ENCODE data around the gene ADARB1. TPM values are rescaled to one million over a fixed set of nuclear protein-coding genes. Genes with fewer than 3 reads are reported as not detected.

Gene ADARB1
- total RNA-seq, 2 donors from 2014 or later: 8.7 to 9.3 TPM

GRCh38 chr21:45213392-45213791 is 139.0 kb downstream of the ADARB1 start:
- intact Hi-C loops (cut with DNase I): no loop called here
- TF ChIP-seq CTCF (IDR thresholded peaks at IDR 0.05): no peak
- H3K4me3 ChIP-seq: no peak overlapping the region
- no peak for DNase-seq
- H3K27me3 ChIP-seq: no peaks in the 10 kb centered on the region
- H3K36me3 ChIP-seq: no peaks in the 10 kb centered on the region
- H3K9me3 ChIP-seq: no peaks in the 10 kb centered on the region
- H3K27ac ChIP-seq: no peak overlapping the region
- no peak overlapping the region for H3K9ac ChIP-seq (ENCODE audit: low read depth in 2 of 2, low read length in 2 of 2)
- no peaks in the 10 kb centered on the region for H3K4me1 ChIP-seq

- no peak overlapping the region for H3K27ac ChIP-seq
- no peaks in the 10 kb centered on the region for H3K27me3 ChIP-seq
- no peaks in the 10 kb centered on the region for H3K9me3 ChIP-seq
- H3K4me1 ChIP-seq: no peaks in the 10 kb centered on the region
- H3K9ac ChIP-seq (ENCODE audit: low read depth in 2 of 2, low read length in 2 of 2): no peak overlapping the region
- intact Hi-C loops (cut with DNase I): no loop called here
- H3K4me3 ChIP-seq: no peak overlapping the region
- DNase-seq: no peak
- no peak for TF ChIP-seq CTCF (IDR thresholded peaks at IDR 0.05)
- H3K36me3 ChIP-seq: no peaks in the 10 kb centered on the region
Observed at GRCh38 chr21:45215213-45215612, 140.8 kb downstream of the ADARB1 start.

GRCh38 chr21:45217010-45217409 is 142.6 kb downstream of the ADARB1 start:
- H3K9ac ChIP-seq (ENCODE audit: low read depth in 2 of 2, low read length in 2 of 2): no peak overlapping the region
- H3K9me3 ChIP-seq: no peaks in the 10 kb centered on the region
- H3K27ac ChIP-seq: no peak overlapping the region
- TF ChIP-seq CTCF (IDR thresholded peaks at IDR 0.05): no peak
- no peaks in the 10 kb centered on the region for H3K36me3 ChIP-seq
- intact Hi-C loops (cut with DNase I): no loop called here
- no peak for DNase-seq
- H3K4me3 ChIP-seq: no peak overlapping the region
- H3K27me3 ChIP-seq: no peaks in the 10 kb centered on the region
- H3K4me1 ChIP-seq: no peaks in the 10 kb centered on the region

GRCh38 chr21:45219517-45219916 is 145.1 kb downstream of the ADARB1 start:
- intact Hi-C loops (cut with DNase I): no loop called here
- Histone ChIP-seq H3K9ac (ENCODE audit: low read depth in 2 of 2, low read length in 2 of 2) (no peak overlapping the region), H3K27me3 (no peaks in the 10 kb centered on the region), H3K36me3 (no peaks in the 10 kb centered on the region), H3K27ac (no peak overlapping the region), H3K4me1 (no peaks in the 10 kb centered on the region), H3K9me3 (no peaks in the 10 kb centered on the region), H3K4me3 (no peak overlapping the region)
- TF ChIP-seq CTCF (IDR thresholded peaks at IDR 0.05): no peak
- DNase-seq: no peak

- Histone ChIP-seq H3K27me3 (no peaks in the 10 kb centered on the region), H3K9ac (ENCODE audit: low read depth in 2 of 2, low read length in 2 of 2) (no peak overlapping the region), H3K9me3 (no peaks in the 10 kb centered on the region), H3K27ac (no peak overlapping the region), H3K4me1 (no peaks in the 10 kb centered on the region), H3K4me3 (no peak overlapping the region), H3K36me3 (no peaks in the 10 kb centered on the region)
- DNase-seq: no peak
- TF ChIP-seq CTCF (IDR thresholded peaks at IDR 0.05): no peak
- intact Hi-C loops (cut with DNase I): no loop called here
Observed at GRCh38 chr21:45220071-45220481, 145.7 kb downstream of the ADARB1 start.
